ENCODE results near the gene FAM98C. TPM values are rescaled to one million over a fixed set of nuclear protein-coding genes. Genes with fewer than 3 reads are reported as not detected.
"Not testable (repeated sequence)": the region's sequence is repeated elsewhere in the genome, so short reads cannot be mapped to it uniquely, and the experiment has no call there.

FAM98C gene
- 8.7 and 14.6 TPM in 2 replicates for total RNA-seq (2014; rRNA removed; shearing (Covaris generic))

DNA sequence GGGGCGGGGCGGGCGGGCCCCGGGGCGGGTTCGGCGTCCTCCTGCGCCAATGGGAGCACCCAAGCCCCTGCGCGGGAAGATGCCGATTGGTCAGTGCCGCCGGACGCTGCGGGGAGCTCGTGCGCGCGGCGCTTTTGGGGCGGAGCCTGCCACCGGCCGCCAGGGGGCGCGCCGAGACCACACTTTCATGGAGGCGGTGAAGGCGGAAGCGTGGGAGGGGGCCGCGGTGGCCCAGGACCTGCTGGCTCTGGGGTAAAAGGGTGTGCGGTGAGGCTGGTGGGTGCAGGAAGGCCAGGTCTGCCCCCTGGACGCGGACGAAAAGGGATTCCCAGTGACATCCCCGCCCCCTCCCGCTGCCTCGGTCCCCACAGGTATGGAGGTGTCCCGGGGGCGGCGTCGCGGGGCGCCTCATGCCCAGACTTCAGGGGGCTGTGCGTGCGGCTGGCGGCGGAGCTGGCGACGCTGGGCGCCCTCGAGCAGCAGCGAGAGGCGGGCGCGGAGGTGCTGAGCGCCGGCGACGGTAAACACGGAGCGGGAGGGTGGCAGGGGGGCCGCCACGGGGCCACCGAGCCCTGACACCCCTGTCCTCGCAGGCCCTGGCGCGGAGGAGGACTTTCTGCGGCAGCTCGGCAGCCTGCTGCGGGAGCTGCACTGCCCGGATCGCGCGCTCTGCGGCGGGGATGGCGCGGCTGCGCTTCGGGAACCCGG lies at the start of gene FAM98C:
Gene FAM98C (plus strand): TSS at position 127 of the 708 bp plus-strand sequence. CDS start 61 bp downstream, at position 188.
- DNase-seq (ENCODE audit: low read depth), result peak; percentile 96

DNA sequence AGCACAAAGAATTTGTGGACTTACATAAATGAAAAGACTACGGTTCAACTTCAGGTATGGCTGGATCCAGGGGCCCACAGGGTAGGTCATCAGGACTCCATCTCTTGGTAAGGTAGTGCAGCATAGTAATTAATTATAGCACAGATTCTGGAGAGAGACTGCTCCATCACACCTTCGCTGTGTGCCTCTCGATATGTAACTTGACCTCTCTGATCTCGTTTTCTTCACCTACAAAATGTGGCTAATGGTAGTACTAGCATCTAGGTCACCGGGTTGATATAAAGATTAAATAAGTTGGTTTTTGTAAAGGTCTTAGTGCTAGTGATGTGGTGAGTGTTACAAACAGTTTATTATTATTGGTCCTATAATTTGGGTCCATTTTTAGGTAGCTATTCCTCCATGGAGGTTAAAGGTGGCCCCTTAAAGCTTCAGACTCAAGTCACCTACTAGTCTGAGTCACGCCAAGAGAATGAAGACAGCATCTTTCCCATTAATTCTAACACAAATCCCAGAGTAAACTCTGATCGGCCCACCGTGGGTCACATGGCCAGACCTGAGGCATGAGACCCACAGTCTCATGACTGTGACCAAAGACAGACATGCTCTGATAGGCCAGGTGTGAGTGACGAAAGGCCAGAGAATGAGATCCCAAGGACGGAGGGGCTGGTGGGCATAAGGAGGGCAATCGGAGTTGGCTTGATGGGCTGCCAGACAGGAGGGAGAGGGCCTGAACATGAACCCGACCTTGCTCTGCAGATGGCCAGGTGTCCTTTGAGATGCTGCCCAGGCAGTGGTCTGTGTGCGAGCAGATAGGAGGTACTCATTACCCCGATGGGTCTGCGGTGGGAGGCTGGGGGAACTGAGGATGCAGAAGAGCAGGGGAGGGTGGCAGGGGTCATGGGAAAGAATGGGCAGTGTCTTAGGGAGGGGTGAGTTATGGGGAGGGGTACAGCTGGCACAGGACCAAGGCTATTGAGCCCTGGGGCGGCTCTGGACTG lies 46.9 kb upstream of the FAM98C start:
- no peak for DNase-seq (ENCODE audit: low read depth)

- DNase-seq (ENCODE audit: low read depth), result no peak
Measured at GRCh38 chr19:38358071-38358470, 44.8 kb upstream of the FAM98C start.

DNA sequence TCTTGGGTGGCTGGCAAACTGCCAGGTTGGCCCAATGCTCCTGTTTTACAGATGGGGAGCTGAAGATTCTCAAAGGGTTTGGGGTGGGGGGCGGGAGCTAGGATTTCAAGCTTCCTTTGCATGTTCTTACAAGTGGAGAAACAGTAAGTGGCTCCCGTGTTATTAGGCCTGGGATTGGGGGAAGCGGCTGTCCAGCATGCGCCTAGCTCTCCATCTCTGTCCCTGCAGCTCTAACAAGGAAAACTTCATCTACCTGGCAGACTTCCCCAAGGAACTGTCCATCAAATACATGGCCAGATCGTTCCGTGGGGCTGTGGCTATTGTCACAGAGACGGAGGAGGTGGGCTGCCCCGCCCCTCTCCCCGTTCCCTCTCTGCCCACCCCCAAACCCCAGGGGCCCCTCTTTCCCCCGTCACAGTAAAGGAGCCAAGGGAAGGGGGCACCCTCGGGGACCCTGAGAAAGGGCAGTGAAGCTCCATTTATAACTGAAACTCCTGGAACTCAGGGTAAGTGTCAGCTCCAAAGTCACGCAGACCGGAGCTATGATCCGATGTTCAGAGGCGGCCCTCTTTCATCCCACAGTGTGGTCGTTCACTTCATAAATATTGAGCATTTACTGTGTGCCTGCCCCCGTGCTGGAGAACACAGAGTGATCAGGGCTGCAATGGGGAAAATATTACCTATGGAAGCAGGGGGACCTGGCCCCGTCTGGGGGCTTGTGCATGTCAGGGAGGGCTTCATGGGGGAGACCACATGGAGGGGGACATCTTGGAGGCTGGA lies 43.5 kb upstream of the FAM98C start:
- no peak for DNase-seq (ENCODE audit: low read depth)

GRCh38 chr19:38360351-38360750 lies 42.5 kb upstream of the FAM98C start:
- no peak for DNase-seq (ENCODE audit: low read depth)

DNA sequence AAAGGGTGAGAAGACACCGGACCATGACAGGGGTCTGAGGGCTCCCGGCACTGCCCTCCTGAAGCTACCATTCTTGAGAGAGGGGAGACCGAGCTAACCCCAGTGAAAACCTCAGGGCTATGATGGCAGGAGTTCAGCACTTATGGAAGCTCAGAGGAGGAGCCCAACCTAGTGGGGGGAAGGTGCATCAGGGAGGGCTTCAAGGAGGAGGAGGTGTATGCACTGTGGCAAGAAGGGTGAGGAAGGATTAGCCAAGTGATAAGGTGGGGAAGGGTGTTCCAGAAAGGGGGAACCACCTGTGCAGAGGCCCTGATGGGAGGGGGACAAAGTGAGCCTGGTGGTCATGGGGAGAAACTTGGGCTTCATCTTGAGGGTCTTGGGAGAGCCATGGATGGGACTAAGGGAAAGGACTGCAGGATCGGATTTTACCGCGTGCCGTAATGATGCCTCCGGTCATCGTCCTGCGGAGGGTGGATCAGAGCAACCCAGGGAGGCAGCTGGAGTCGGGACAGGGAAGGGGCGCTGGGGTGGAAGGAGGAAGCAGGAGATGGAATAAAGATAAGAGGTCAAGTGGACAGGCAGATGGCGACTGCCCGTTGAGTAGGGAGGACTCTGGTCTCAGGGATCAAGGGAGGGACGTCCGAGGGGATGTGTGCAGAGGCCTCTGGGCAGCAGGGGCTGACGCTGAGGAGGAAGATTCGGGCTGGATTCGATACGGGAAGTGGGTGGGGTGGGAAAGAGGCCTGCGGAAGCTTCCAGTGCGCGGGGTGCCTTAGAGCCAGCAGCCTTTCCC lies 41.9 kb upstream of the FAM98C start:
- no peak for DNase-seq (ENCODE audit: low read depth)

- peak; percentile 74 for DNase-seq (ENCODE audit: low read depth)
Measured at GRCh38 chr19:38361633-38362075, 41.2 kb upstream of the FAM98C start.

DNA sequence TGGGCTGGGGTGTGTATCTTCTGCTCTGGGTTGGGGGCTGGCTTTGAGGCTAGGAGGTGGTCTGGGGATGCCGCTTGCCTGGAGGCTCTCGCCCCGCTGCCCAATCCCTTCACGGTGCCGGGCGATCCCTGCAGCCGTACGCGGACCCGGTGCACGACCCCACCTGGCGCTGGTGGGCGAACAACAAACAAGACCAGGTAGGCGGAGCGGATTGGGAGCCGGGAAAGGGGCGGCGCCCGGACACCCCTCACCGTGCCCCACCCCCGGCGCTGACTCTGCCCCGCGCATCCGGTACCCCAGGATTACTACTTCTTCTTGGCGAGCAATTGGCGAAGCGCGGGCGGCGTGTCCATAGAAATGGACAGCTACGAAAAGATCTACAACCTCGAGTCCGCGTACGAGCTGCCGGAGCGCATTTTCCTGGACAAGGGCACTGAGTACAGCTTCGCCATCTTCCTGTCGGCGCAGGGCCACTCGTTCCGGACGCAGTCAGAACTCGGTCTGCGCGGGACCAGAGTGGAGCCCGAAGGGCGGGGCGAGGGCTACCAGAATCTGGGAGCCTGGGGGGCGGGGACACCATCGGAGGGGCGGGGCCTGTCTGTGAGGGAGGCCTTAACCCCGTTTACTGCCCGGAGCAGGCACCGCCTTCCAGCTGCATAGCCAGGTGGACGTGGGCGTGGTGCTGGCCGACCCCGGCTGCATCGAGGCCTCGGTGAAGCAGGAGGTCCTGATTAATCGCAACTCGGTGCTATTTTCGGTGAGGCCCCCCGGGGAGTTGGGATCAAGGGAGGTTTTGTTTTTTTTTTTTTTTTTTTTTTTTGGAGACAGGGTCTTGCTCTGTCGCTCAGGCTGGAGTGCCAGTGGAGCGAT lies 40.6 kb upstream of the FAM98C start:
- DNase-seq (ENCODE audit: low read depth), result peak; percentile 77

DNA sequence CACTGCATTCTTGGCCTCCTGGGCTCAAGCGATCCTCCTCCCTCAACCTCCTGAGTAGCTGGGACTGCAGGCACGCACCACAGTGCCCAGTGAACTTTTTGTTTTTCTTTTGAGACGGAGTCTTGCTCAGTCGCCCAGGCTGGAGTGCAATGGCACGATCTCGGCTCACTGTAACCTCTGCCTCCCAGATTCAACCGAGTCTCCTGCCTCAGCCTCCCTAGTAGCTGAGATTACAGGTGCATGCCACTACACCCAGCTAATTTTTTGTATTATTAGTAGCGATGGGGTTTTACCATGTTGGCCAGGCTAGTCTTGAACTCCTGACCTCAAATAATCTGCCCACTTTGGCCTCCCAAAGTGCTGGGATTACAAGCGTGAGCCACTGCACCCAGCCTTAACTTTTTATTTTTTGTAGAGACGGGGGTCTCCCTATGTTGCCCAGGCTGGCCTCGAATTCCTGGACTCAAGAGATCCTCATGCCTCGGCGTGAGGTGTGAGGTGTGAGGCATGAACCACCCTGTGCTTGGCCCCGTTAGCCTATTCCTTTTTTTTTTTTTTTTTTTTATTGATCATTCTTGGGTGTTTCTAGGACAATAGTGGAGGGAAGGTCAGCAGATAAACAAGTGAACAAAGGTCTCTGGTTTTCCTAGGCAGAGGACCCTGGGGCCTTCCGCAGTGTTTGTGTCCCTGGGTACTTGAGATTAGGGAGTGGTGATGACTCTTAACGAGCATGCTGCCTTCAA lies 39.8 kb upstream of the FAM98C start:
- not testable (repeated sequence) for DNase-seq (ENCODE audit: low read depth)

GRCh38 chr19:38367041-38367440 lies 35.9 kb upstream of the FAM98C start:
- DNase-seq (ENCODE audit: low read depth), result no peak

GRCh38 chr19:38369584-38369983 lies 33.3 kb upstream of the FAM98C start:
- DNase-seq (ENCODE audit: low read depth), result no peak

GRCh38 chr19:38370299-38370698 lies 32.6 kb upstream of the FAM98C start:
- no peak for DNase-seq (ENCODE audit: low read depth)

GRCh38 chr19:38371081-38371480 lies 31.8 kb upstream of the FAM98C start:
- DNase-seq (ENCODE audit: low read depth), result no peak

GRCh38 chr19:38373907-38374331 lies 29.0 kb upstream of the FAM98C start:
- no peak for DNase-seq (ENCODE audit: low read depth)

- peak; percentile 99 for DNase-seq (ENCODE audit: low read depth)
Measured at GRCh38 chr19:38374332-38375097, 28.4 kb upstream of the FAM98C start, which contains the start of gene PSMD8. Gene PSMD8 (plus strand): TSS chr19:38374571. CDS start chr19:38374602, 31 bp downstream.

- DNase-seq (ENCODE audit: low read depth), result no peak
Measured at GRCh38 chr19:38375098-38375493, 27.8 kb upstream of the FAM98C start.

DNA sequence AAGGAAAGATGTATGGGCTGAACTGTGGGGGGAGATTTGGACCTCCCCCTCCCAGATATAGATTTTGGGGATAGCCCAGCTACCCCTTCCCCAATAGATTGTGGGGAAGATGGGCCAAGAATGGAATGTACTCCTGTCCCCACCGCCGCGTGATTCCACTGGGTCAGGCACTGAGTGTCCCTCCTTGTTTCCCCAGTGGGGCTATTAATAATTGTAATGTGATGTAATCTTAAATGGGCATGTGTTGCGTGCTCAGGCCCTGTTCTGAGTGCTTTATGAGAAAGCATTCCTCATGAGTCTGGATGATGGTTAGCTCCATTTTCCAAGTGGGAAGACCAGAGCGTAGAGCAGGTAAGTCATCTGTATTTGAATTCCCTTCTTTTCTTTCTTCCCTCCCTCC lies 27.1 kb upstream of the FAM98C start:
- no peak for DNase-seq (ENCODE audit: low read depth)

- no peak for DNase-seq (ENCODE audit: low read depth)
Measured at GRCh38 chr19:38376576-38376975, 26.3 kb upstream of the FAM98C start.

Measured in RPMI7951 (cell line).